HG03025 (cell line): Measurements from ENCODE around the gene NTRK2.

Experiments
- ATAC-seq: cut with Tn5 transposase; IDR thresholded peaks from one replicate; pipeline ENCODE4 v1.9.1; 2021; ENCODE audit warnings: mild to moderate bottlenecking, moderate library complexity; ENCODE audit not compliant: unreplicated experiment, low FRiP score

Gene NTRK2

DNA sequence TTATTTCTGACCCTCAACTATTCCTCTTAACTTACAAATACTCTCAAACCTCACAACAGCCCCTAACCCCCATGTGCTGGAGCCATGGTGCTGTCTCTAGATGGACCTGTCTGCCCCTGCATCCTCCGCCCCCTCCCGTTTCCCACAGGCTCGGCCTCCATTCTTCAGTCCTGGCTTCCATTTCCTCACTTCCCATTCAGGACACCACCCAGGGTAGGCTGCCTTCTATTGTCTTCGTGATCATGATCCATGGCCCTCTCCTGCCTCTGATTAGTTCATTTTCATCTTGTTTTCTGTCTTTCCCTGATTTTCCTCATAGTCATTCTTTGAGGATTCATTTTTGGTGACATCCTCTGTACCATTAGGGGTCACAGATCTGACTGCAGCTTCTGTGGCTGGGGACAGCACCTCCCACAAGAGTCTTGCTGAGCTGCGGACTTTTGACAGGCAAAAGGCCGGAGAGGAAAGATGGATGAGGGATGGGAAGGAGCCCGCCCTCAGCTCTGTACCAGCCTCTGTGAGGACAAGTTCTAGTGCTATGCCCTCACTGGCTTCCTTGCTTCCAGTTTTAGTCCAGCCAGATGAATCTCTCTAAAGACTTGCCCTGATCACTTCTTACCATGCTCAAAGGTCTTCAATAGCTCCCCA is 255.8 kb downstream of the NTRK2 start:
- ATAC-seq: no peak

DNA sequence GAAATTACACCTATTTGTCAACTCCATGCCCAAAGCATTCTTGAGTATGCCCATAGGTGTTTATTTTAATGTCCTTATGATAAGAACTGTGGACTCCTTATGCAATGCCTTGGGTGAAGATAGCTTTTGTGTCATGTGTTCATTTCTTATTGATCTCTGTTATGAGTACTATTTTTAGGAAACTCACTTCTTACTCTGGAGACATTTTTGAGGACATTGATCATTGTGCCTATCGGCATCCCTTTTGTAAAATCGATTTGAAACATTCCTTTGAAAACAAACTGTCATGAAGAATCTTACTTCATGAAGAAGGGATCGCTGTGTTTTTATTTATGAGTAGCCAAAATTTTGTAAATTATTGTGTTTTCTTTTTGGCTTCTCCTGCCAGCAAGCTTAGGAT is 257.3 kb downstream of the NTRK2 start:
- ATAC-seq: no peak

DNA sequence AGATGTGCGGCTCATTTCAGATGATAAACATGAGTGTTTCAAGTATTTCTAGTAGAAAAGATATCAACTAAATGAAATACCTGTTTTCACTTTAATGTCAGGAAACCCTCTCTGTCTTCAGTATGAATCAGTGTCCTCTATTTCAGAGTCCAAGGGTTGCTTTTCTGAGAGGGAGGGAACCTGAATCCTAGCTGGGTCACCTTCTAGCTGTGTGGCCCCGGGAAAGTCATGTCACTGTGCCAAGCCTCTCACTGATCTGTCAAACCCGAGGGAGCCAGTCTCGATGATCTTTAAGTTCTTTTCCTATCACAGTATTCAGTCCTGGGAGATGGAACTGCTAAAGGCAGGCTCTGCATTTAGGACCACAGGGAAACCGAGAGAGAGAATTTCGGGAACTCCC is 258.9 kb downstream of the NTRK2 start:
- no peak for ATAC-seq

DNA sequence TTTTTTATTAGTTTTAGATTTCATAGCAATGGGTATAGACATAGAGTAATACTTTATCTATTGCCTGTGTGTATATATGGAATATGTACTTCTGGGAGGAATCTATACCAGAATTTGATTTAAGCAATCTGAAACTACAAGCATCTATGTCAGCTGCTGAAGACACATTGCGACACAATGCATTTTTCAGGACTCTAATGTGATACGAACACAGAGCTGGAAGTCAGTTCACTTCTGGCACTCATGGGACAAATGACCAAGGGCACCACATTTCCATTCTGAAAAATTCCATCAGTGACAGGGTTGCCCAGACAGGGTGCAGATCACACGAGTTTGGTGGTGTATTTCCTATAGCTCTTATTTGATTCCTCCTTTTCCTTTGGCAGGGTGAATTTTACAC is 259.5 kb downstream of the NTRK2 start:
- ATAC-seq: no peak

DNA sequence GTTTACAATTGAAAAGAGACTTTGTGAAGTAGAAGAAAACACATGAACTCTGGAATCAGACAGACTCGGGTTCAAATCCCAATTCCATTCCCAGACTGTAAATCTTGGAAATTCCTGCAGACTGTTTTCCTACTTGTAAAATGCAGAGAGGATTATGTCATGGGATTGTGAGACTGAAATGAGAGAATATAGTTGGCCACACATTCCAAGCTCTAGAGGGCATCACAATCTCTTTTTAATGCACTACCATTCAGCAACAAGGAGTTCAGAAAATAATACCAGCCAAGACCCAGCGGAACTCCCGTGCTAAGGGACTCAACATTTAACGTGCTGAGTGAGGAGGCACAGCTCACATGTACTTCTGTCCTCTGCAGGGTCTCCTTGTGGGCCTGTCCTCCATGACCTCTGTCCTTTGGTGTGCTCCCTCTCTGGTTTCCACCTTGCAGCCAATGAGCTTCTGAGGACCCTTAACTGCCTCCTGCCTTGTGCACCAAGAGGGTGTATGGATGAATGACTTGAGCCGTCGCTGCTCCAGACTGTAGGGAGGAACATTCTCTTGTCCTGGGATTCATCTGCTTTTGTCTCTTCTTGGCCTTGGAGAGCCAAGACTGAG is 263.5 kb downstream of the NTRK2 start:
- no peak for ATAC-seq

DNA sequence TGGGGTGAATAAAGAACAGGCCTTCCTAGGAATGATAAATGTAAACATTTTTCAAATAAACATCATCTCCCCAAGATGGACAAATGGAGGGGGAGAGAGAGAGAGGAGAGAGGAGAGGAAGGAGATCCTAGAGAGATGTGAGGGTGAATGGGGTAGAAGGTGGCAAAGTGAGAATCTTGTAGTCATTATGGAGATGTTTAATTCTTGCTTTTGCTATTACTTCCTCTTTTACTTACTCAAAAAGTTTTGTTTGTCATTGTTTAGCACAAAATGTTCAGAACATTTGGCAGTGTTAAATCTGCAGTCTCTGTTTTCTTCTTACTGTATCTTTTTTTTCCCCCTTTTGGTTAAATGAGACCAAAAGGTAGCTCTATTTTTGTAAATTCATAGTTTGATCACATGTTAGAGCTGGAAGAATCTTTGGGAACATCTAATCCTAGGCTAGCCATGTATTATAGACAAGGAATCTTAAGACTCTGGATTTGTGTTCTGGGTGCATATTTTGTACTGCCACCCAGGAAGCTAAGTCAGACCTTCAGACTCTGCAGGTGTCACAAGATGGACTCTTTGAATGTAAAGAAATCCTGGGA is 266.1 kb downstream of the NTRK2 start:
- ATAC-seq: no peak

DNA sequence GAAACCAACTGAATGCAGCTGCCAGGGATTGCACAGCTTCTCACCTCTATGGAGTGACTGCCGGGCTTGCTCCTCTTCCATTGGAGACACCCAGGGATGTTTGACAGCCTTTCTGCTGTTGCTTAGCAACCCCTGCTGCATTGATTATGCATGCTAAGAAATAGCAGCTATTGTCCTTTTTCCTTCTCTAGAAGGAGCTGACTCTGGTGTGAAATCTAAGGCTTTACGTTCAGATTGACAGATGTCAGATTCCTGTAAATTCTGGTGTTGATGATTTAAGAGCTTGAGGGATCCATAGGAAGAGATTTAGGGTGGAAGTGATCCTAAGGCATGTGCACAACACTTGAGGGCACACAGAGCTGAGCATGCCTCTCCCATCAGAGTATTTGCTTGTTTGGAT is 267.7 kb downstream of the NTRK2 start:
- no peak for ATAC-seq

DNA sequence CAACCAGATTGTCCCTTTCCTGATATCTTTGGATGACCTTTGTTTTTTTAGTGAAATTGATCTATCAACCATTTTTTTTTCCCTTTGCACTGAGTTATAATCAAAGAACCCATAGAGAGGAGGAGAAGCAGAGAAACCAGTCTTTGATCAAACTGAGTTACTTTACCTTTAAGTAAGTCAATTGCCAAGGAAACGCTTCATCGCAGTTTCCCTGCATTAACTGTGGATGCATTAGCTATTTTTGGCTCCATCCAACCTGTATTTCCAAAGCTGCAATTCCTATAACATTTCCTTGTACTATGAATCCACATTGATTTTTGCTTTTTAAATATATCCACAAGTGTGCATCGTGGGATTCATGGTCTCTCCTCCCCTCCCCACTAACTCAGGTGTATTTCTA is 268.1 kb downstream of the NTRK2 start:
- ATAC-seq: no peak

DNA sequence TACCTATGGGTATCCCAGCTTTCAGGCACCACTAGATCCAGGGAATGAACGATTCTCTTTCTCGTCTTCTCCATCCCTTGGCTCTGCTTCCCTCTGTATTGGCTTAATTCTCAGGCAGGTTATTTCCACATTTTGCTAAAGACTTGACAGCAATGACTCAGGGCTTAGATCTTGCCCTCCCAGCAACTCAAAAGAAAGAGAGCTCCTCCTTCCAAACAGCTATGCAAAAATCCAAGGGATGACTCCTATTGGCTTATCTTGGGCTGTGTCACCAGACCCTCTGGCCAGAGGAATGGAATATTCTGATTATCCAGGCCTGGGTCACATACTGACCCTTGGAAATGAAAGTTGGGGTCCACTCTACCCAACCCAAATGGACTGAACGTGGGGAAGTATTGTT is 270.2 kb downstream of the NTRK2 start:
- ATAC-seq: no peak

DNA sequence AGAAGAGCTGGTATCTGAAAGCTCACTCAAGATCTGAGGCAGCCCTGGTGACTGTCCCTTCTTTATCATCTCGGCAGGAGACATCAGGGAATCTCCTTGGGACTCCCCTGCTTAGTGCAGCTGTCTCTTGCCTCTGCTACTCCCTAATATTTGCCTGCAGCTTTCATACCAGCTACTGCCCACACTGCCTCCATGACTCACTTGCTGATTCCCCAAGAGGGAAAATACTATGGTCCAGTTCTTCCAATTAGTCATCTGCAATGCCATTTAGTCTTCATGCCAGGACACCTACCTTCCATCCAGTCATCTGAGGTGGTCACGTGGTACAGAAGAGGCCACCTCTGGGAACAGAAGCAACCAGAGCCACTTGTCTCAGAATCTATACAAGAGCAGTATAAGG is 270.8 kb downstream of the NTRK2 start:
- no peak for ATAC-seq

DNA sequence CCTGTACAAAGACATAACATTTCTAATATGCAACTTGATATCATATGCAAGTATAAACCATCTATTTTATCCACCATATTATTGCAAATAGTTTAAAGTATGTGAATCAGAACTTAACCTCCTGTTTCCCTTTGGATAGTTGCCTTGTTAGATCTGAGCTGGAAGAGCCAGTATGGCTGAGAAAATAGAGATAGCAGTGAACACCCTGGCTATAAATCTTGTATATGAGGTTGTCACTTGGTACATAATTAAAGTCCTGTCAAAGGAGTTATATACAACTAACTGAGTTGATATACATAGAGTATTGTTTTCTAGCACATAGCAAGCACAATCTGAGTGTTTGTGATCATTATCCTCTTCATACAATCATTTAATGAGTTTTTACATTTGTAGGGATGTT is 272.3 kb downstream of the NTRK2 start:
- no peak for ATAC-seq

DNA sequence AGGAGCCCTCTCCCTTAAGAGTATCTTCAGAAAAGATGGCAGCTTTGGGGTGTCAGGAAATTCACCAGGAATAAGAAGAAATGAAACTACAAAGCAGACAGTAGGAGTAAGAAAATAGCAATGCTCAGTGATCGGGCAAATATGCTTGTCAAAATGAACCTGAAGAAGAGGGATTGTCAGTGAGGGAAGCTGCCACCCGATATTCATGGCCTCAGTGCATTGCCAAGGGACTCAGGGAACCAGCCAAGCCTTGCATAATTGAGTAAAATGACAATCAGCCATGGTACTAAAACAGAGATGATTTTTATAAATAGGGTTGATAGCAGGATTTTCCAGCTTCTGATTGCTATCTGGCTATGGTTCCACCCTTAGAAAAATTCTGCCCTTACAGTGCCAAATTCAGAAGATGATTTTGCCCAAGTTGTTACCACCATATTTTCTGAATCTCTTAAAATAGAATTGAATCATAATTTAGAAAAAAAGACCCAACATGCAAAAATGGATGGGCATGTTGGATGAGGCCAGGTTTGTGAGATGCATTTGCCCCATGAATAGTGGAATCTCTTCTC is 274.0 kb downstream of the NTRK2 start:
- no peak for ATAC-seq

DNA sequence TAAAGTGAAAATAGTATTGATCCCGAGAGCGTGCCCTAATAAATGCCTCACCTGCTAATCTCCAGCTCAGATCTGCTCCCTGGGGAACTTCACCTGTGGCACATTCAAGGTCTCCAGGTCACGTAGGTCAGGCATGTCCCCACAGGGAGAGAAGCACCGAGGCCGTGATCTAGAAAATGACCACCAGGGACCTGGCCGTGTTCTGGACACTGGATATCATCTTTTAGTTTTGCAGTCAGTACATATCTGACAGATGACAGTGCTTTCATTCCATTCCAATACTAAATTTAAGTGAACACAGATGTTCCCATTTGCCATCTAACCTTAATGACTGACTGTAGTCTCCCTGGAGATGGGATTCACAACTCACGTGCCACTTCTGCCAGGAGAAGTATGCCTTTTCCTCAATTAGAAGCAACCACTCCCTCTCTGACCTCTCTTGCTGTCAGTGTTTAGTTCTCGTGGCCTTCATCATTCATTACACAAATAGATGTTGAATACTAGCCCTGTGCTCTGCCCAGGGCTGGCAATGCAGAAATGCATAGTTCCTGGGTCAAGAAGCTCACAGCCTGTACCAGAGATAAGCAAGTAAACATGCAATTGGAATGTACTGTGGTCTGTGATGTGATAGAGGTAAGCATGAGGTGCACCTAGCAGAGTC is 276.5 kb downstream of the NTRK2 start:
- ATAC-seq: no peak

DNA sequence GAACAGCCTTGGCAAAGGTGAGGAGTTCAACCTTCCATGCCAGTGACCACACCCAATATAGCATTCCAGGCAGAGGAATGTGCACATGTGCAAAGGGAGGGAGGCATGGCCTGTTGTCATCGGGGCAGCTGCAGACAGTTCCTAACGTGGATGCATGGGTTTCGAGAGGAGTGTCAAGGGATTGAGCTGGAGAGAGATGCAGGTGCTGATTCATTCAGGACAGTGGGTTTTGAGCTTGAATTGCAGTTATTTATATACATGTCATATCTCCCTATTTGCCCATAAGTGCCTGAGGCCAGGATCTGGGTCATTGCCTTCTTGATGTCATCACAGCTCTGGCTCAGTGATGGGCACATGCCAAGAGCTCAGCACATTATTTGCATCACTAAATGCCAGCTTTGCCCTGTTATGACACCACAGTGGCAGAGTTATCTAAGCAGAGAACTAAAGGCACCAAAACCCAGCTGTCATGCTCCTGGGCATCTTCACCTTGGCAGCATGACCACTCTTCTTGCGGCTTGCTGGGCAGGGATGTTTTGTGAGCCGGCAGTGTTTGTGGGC is 278.0 kb downstream of the NTRK2 start:
- no peak for ATAC-seq

DNA sequence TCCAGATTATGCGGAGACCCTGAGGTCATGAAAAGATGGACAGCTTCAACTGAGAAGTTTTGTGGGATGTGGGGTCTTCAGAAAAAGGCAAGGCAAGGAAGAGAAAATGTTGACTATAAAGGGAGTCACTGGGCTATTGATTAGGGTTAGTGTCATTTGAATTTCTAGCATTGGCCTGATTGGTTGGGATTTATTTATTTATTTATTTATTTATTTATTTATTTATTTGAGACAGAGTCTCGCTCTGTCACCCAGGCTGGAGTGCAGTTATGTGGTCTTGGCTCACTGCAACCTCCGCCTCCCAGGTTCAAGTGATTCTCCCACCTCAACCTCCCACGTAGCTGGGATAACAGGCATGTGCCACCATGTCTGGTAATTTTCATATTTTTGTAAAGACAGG is 279.7 kb downstream of the NTRK2 start:
- no peak for ATAC-seq

DNA sequence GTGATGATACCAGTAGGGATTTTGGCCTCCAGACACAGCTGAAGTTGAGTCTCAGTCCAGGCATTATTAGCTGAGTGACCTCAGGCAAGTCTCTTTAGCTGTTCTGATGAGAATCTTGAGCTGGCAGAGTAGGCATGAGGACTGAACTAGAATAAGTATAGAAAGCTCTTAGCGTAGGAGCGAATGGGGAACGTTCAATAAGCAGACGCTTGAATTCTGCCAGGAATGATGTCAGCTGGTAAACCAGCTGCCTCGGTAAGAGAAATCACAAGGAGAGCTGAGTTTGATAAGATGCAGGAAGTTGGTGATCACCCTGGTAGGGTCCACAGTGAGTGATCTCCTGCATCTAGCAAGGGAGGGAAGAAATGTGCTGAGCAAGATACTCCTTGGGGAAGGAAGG is 280.4 kb downstream of the NTRK2 start:
- no peak for ATAC-seq

DNA sequence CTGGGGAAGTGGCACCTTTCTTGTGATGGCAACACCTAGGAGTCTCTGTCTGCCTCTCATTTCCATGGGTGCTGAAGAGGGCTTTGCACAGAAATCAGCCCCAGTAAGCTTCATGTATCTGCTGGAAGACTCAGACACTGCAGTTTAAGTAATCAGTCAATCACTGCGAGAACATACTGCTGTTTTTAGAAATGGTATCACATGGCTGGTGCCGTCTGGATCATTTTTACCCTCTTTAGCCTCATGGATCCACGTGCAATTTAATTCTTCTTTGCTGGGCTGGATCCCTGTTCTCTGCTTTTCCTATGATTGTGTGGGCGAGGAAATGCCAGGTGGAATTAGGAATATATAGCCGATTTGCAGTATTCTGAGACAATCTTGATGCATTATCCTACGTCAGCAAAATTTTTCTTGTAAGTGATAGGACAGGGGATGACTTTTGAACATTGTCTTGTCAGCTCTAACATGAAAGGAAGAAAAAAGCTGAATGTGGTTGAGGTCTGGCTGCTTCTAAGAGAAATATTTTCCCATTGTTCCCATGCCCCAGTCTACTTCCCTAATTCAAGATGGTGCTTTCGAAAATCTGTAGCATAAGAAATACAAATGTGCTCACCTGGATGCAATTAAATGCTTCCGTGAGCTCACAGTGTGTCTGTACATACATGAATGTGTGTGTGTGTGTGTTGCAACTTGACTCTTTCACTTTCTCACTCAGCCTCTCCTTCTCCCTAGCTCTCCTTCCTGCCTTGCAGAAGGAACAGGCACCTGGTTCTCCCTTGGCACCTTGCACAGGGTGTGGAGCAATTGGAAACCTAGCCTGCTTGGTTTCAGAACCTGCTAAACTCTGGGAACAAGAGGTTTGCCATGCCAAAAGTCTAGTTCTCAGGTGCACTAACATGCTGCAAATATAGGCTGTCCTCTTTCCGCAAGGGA is 281.6 kb downstream of the NTRK2 start:
- no peak for ATAC-seq

DNA sequence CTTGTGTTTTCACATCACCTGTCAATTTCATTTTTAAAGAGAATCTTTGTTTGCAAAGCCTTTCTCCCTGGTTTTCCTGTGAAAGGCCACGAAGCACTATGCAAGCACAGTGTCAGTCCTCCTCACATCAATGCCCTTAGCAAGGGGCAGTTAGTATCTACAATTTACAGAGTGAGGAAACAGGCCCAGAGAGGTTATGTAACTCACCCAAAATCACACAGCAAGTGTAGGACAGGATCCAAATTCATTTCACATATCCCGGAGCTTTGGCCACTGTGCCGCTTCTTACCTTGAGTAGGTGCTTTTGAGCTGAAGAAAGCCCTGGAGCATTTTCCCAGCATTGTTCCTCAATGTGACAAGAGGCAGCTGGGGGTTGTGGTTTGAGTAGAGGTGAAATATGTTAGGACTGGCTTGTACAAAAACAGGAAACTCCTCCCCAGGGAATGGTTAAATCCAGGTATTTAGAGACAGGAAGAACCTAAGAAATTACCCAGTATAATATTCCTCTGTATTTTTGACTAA is 283.8 kb downstream of the NTRK2 start:
- no peak for ATAC-seq

DNA sequence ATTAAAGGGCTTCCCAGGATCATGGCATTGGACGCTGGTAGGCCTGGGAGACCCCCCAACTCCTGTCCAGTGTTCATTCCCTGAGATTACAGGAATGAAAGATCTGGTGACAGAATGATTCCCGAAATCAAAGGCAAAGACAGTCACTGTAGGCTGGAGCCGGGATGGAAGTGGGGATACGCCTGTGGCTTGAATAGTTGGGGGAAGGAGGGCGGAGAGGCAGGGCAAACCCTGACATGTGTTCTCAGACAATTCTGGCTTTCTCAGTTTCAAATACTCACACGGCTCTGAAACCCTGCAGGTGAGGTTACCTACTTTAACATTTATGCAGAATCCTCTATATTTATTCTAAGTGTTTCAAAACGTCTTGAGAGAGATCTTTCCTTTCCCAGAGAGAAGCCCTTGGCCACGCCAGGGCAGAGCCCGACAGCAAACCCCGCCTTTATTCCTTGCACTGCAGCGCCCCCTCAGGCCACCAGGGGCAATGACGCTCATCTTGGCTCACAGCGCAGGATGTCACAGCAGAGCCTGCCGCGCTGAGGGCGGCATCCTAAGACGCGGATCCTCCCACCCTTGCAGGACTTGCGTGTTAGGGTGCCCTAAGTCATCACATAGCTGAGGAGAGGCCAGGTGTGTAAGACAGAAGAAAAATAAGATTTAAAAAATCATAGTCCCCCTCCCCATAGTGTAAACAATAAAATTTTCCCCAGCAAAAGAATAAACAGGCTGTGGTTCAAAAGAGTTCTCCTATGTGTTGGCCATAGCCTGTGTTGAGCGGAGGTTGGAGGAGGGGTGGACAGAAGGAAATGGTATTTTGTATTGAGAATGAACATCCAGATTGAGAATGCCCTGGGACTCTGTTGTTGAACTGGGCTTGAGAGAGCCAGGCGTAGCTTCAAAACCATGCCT is 284.5 kb downstream of the NTRK2 start:
- ATAC-seq: peak; percentile 83
